Measurements from ENCODE around the gene FOXP1. TPM values are rescaled to one million over a fixed set of nuclear protein-coding genes. Genes with fewer than 3 reads are reported as not detected.

Gene FOXP1
- total RNA-seq, 2 experiments from 2014 or later = 493 to 508 TPM

DNA sequence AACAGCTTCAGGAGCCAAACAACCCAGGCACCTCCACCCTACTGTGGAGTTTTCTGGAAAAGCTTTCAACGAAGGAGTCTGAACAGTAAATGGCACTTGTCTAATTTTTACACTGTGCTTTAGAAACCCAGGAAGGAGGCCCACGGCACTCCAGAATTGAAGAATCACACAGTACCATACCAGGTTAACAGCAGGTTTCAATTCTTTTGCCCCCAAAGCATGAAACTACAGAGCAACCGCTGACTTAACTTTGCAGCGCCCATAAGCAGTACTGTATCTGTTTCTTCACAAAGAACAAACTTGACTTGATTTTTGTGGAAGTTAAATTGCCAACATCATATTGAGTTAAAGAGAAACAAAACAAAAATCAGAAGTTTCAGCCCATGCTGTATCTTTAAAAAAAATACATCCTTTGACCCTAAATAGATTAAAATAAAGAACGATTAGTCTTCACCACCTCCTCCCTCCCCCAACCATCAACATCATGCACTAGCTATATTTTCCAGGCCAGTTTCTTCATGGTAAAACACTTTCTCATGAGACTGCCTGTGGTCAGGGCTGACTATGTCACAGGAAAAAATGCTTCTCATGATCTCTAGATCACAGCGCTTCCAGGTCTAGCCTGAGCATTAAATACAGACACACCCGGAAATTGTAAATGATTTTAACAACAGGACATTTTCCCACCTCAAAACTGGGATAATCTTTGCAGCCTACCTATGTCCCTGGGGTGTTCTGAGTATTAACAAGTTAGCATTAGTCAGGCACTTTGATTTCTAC is 456.3 kb downstream of the FOXP1 start:
- Mint-ChIP-seq H3K4me1 (ENCODE audit: low read depth) (peaks cover 84% of the 10 kb centered on the region), H3K27me3 (no peaks in the 10 kb centered on the region), H3K4me3 (peak overlapping the region; percentile 91), H3K36me3 (ENCODE audit: low read depth) (peaks cover 63% of the 10 kb centered on the region), H3K27ac (peak overlapping the region; percentile 98), H3K9me3 (no peaks in the 10 kb centered on the region)
- DNase-seq (peak in 6 of 14 experiments; percentile 12 to 62 (median 48)), ATAC-seq (ENCODE audit: poor library complexity) (peak; percentile 20)
- H3K27ac ChIP-seq (ENCODE audit: low read depth in 1 of 2, low read length in 2 of 2) = peak overlapping the region; percentile 50 to 93
- POLR2A ChIA-PET = interaction anchor here (0.6 kb wide), 1 partner anchor 42 kb away, joined by 3 read pairs; no protein-coding TSS in a partner anchor
- H3K9me3 ChIP-seq (ENCODE audit: control insufficient read depth in 1 of 2, insufficient read depth in 1 of 2, low read length in 2 of 2) = no peaks in the 10 kb centered on the region
- peak overlapping the region; percentile 70 for H3K4me3 ChIP-seq (ENCODE audit: low read length)
- peaks cover 45% of the 10 kb centered on the region for H3K4me1 ChIP-seq (ENCODE audit: insufficient read depth, low read length)
- CTCF ChIA-PET = interaction anchor here (1.0 kb wide), 1 partner anchor 18 kb away, joined by 3 read pairs; no protein-coding TSS in a partner anchor
- no peaks in the 10 kb centered on the region for H3K27me3 ChIP-seq (ENCODE audit: control insufficient read depth in 1 of 2, insufficient read depth in 2 of 2, low read length in 2 of 2)
- TF ChIP-seq, protein P1, sequence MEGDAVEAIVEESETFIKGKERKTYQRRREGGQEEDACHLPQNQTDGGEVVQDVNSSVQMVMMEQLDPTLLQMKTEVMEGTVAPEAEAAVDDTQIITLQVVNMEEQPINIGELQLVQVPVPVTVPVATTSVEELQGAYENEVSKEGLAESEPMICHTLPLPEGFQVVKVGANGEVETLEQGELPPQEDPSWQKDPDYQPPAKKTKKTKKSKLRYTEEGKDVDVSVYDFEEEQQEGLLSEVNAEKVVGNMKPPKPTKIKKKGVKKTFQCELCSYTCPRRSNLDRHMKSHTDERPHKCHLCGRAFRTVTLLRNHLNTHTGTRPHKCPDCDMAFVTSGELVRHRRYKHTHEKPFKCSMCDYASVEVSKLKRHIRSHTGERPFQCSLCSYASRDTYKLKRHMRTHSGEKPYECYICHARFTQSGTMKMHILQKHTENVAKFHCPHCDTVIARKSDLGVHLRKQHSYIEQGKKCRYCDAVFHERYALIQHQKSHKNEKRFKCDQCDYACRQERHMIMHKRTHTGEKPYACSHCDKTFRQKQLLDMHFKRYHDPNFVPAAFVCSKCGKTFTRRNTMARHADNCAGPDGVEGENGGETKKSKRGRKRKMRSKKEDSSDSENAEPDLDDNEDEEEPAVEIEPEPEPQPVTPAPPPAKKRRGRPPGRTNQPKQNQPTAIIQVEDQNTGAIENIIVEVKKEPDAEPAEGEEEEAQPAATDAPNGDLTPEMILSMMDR (IDR thresholded peaks at IDR 0.05) = no peak
- peaks cover 9% of the 10 kb centered on the region for H3K36me3 ChIP-seq (ENCODE audit: insufficient read depth, low read length)
- intact Hi-C loops (cut with DNase I, micrococcal nuclease) = loop anchor here in 1 of 2 experiments (5.0 kb wide), 3 partner anchors 35 to 460 kb away; no protein-coding TSS in a partner anchor

DNA sequence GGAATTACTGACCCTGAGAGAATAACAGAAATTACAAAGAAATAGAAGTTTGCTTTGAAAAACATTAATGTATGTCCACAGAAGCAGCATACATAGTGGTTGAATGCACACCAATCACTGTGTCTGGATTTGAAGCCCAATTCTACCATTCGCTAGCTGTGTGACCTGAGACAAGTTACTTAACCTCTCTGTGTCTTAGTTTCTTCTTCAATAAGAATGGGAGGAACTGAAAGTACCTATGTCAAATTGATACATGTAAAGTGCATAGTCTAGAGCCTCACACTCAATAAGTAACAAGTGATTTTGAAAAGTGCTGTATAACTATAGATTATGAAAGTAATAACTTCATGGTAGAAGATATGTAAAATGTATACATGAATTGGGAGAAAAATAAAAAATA is 457.8 kb downstream of the FOXP1 start:
- intact Hi-C loops (cut with DNase I, micrococcal nuclease) = loop anchor here in 1 of 2 experiments (5.0 kb wide), 3 partner anchors 33 to 462 kb away; no protein-coding TSS in a partner anchor
- H3K36me3 Mint-ChIP-seq (ENCODE audit: low read depth) = peaks cover 78% of the 10 kb centered on the region
- peak overlapping the region; percentile 81 for H3K27ac Mint-ChIP-seq
- peak overlapping the region; percentile 74 for H3K4me3 Mint-ChIP-seq
- peaks cover 14% of the 10 kb centered on the region for H3K36me3 ChIP-seq (ENCODE audit: insufficient read depth, low read length)
- TF ChIP-seq, protein P1 (IDR thresholded peaks at IDR 0.05) = no peak
- no peaks in the 10 kb centered on the region for H3K27me3 Mint-ChIP-seq
- H3K27ac ChIP-seq (ENCODE audit: low read depth in 1 of 2, low read length in 2 of 2) = no peak overlapping the region
- peaks cover 84% of the 10 kb centered on the region for H3K4me1 Mint-ChIP-seq (ENCODE audit: low read depth)
- no peak overlapping the region for H3K4me3 ChIP-seq (ENCODE audit: low read length)
- no peaks in the 10 kb centered on the region for H3K9me3 Mint-ChIP-seq
- H3K4me1 ChIP-seq (ENCODE audit: insufficient read depth, low read length) = peaks cover 39% of the 10 kb centered on the region
- DNase-seq = no peak
- no peaks in the 10 kb centered on the region for H3K9me3 ChIP-seq (ENCODE audit: control insufficient read depth in 1 of 2, insufficient read depth in 1 of 2, low read length in 2 of 2)
- CTCF ChIA-PET = no interaction called here
- ATAC-seq (ENCODE audit: poor library complexity) = no peak
- POLR2A ChIA-PET = no interaction called here
- no peaks in the 10 kb centered on the region for H3K27me3 ChIP-seq (ENCODE audit: control insufficient read depth in 1 of 2, insufficient read depth in 2 of 2, low read length in 2 of 2)

DNA sequence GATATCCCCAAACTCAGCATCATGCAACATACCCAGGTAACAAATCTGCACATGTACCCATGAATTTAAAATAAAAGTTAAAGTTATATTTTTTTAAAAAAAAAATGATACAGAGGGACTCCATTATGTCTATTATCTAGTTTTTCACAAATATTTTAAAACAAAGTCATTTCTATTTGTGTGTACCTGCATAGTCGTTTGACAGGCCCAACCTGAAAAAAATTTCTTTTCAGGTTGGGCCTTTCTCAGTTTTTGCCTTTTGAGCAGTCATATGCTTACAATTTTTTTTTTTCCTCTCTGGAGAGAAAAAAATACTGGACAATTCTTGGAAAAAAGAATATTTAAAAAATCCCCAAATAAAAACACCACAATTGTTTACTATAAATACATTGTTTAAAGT is 459.5 kb downstream of the FOXP1 start:
- Histone ChIP-seq H3K27me3 (ENCODE audit: control insufficient read depth in 1 of 2, insufficient read depth in 2 of 2, low read length in 2 of 2) (no peaks in the 10 kb centered on the region), H3K4me1 (ENCODE audit: insufficient read depth, low read length) (peaks cover 47% of the 10 kb centered on the region), H3K27ac (ENCODE audit: low read depth in 1 of 2, low read length in 2 of 2) (no peak overlapping the region), H3K36me3 (ENCODE audit: insufficient read depth, low read length) (peaks cover 24% of the 10 kb centered on the region), H3K9me3 (ENCODE audit: control insufficient read depth in 1 of 2, insufficient read depth in 1 of 2, low read length in 2 of 2) (no peaks in the 10 kb centered on the region), H3K4me3 (ENCODE audit: low read length) (no peak overlapping the region)
- H3K27me3 Mint-ChIP-seq = no peaks in the 10 kb centered on the region
- no peak overlapping the region for H3K4me3 Mint-ChIP-seq
- H3K36me3 Mint-ChIP-seq (ENCODE audit: low read depth) = peaks cover 79% of the 10 kb centered on the region
- TF ChIP-seq, protein P1 (IDR thresholded peaks at IDR 0.05) = no peak
- ChIA-PET POLR2A (no interaction called here), CTCF (no interaction called here)
- H3K4me1 Mint-ChIP-seq (ENCODE audit: low read depth) = peaks cover 88% of the 10 kb centered on the region
- intact Hi-C loops (cut with DNase I, micrococcal nuclease) = no loop called here
- peak overlapping the region; percentile 81 for H3K27ac Mint-ChIP-seq
- H3K9me3 Mint-ChIP-seq = no peaks in the 10 kb centered on the region
- DNase-seq = no peak
- no peak for ATAC-seq (ENCODE audit: poor library complexity)
